ENCODE data around the gene SLC9A4.

SLC9A4 gene

GRCh38 chr2:102499558-102499957 is 26.5 kb downstream of the SLC9A4 start:
- DNase-seq (ENCODE audit: low read depth): no peak

GRCh38 chr2:102502576-102502975 is 29.6 kb downstream of the SLC9A4 start:
- DNase-seq (ENCODE audit: low read depth): no peak

GRCh38 chr2:102504833-102505232 is 31.8 kb downstream of the SLC9A4 start:
- DNase-seq (ENCODE audit: low read depth): no peak

GRCh38 chr2:102505290-102505689 is 32.3 kb downstream of the SLC9A4 start:
- no peak for DNase-seq (ENCODE audit: low read depth)

GRCh38 chr2:102506743-102507142 is 33.7 kb downstream of the SLC9A4 start:
- DNase-seq (ENCODE audit: low read depth): no peak

GRCh38 chr2:102508863-102509262 is 35.8 kb downstream of the SLC9A4 start:
- DNase-seq (ENCODE audit: low read depth): no peak

GRCh38 chr2:102509749-102510148 is 36.7 kb downstream of the SLC9A4 start:
- no peak for DNase-seq (ENCODE audit: low read depth)

- DNase-seq (ENCODE audit: low read depth): no peak
Measured at GRCh38 chr2:102510791-102511575, 38.0 kb downstream of the SLC9A4 start.

GRCh38 chr2:102512161-102512560 is 39.1 kb downstream of the SLC9A4 start:
- no peak for DNase-seq (ENCODE audit: low read depth)

- DNase-seq (ENCODE audit: low read depth): no peak
Measured at GRCh38 chr2:102513355-102513939, 40.4 kb downstream of the SLC9A4 start.

GRCh38 chr2:102514061-102514785 is 41.2 kb downstream of the SLC9A4 start:
- DNase-seq (ENCODE audit: low read depth): no peak

GRCh38 chr2:102515851-102516250 is 42.8 kb downstream of the SLC9A4 start:
- no peak for DNase-seq (ENCODE audit: low read depth)

GRCh38 chr2:102518170-102518569 is 45.1 kb downstream of the SLC9A4 start:
- DNase-seq (ENCODE audit: low read depth): no peak

- DNase-seq (ENCODE audit: low read depth): no peak
Measured at GRCh38 chr2:102520009-102520408, 47.0 kb downstream of the SLC9A4 start.

GRCh38 chr2:102520801-102521200 is 47.8 kb downstream of the SLC9A4 start:
- DNase-seq (ENCODE audit: low read depth): no peak

- no peak for DNase-seq (ENCODE audit: low read depth)
Measured at GRCh38 chr2:102522162-102522561, 49.1 kb downstream of the SLC9A4 start.

- DNase-seq (ENCODE audit: low read depth): peak; percentile 3
Measured at GRCh38 chr2:102522890-102523289, 49.9 kb downstream of the SLC9A4 start.

GRCh38 chr2:102523651-102524050 is 50.6 kb downstream of the SLC9A4 start:
- no peak for DNase-seq (ENCODE audit: low read depth)

- no peak for DNase-seq (ENCODE audit: low read depth)
Measured at GRCh38 chr2:102527086-102527485, 54.1 kb downstream of the SLC9A4 start.

GRCh38 chr2:102538491-102538890 is 65.5 kb downstream of the SLC9A4 start:
- no peak for DNase-seq (ENCODE audit: low read depth)

GRCh38 chr2:102540882-102541281 is 67.9 kb downstream of the SLC9A4 start:
- DNase-seq (ENCODE audit: low read depth): no peak

- DNase-seq (ENCODE audit: low read depth): no peak
Measured at GRCh38 chr2:102544182-102544581, 71.2 kb downstream of the SLC9A4 start.

- no peak for DNase-seq (ENCODE audit: low read depth)
Measured at GRCh38 chr2:102547462-102547861, 74.4 kb downstream of the SLC9A4 start.
